ENCODE data around the gene FAP.

The FAP gene

DNA sequence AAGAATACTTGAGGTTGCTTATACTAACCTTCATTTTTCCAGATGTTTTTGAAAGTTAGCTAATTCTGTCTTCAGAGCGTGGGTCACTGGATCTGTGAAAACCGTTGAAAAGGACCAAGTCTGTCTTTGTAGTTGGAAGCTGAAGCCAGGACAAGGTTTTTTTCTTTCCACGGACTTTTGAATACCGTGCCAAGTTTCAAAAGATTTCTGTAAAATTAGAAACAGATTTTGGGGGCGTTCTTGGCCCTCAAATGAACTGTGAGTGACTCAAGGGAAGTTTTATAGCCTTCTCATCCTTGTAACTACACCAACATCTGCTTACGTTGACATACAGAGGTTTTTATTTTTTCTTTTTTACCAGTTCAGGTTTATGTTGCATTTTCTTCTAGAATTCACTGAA lies at the start of gene FAP:
TSS of gene FAP (minus strand) at position 152 of the 400 bp plus-strand sequence. CDS start at position 34, 118 bp downstream.
- ChIA-PET POLR2A (ENCODE audit: low non-redundant PET) (no interaction called here), CTCF (interaction anchor here (1.8 kb wide), 1 partner anchor 22 kb away, joined by 5 read pairs; no protein-coding TSS in a partner anchor)
- TF ChIP-seq, protein P1, sequence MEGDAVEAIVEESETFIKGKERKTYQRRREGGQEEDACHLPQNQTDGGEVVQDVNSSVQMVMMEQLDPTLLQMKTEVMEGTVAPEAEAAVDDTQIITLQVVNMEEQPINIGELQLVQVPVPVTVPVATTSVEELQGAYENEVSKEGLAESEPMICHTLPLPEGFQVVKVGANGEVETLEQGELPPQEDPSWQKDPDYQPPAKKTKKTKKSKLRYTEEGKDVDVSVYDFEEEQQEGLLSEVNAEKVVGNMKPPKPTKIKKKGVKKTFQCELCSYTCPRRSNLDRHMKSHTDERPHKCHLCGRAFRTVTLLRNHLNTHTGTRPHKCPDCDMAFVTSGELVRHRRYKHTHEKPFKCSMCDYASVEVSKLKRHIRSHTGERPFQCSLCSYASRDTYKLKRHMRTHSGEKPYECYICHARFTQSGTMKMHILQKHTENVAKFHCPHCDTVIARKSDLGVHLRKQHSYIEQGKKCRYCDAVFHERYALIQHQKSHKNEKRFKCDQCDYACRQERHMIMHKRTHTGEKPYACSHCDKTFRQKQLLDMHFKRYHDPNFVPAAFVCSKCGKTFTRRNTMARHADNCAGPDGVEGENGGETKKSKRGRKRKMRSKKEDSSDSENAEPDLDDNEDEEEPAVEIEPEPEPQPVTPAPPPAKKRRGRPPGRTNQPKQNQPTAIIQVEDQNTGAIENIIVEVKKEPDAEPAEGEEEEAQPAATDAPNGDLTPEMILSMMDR (conservative IDR thresholded peaks at IDR 0.05; ENCODE audit: low read depth), result no peak
- no peak for DNase-seq (ENCODE audit: low spot score)
- no peak within 1 kb of the TSS for H3K27ac ChIP-seq

GRCh38 chr2:162291748-162292147 lies 48.5 kb upstream of the FAP start:
- no peak overlapping the region for H3K27ac ChIP-seq
- ChIA-PET POLR2A (ENCODE audit: low non-redundant PET) (no interaction called here), CTCF (interaction anchor here (1.0 to 1.1 kb wide), 2 partner anchors 10 to 138 kb away, joined by 4 to 6 read pairs; no protein-coding TSS in a partner anchor)
- DNase-seq (ENCODE audit: low spot score), result no peak
- TF ChIP-seq, protein P1 (conservative IDR thresholded peaks at IDR 0.05; ENCODE audit: low read depth), result no peak

DNA sequence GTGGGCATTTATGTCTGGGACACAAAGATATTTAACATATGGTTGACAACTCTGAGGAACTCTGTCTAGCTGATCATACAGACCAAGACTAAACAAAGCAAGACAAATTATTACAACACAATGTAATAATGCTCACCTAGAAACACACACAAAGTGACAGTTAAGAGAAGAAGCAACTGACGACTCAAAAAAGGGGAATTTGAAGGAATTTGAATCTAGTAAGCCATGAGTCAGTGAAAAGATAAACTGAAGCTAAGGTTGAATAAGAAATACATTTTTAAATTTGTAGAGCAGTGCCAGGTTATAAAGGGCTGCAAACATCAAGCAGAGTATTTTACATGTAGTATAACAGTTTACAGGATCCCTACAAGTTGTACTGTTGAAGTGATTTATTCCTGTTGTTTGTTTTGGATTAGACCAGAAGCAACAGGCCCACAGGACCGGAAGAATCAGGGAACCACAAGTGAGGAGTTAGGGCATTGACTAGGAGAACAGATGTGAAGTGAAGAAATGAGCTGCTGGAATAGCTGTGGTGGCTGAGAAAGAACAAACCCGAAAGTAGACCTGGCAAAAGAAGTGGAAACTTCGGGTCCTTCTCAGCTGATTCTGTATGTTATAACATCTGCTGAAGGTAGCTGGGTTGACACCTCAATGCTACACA lies 39.6 kb upstream of the FAP start:
- CTCF ChIA-PET, result interaction anchor here (0.8 kb wide), 1 partner anchor 15 kb away, joined by 3 read pairs; no protein-coding TSS in a partner anchor
- no peak for DNase-seq (ENCODE audit: low spot score)
- TF ChIP-seq, protein P1 (conservative IDR thresholded peaks at IDR 0.05; ENCODE audit: low read depth), result no peak
- POLR2A ChIA-PET (ENCODE audit: low non-redundant PET), result no interaction called here
- H3K27ac ChIP-seq, result no peak overlapping the region

DNA sequence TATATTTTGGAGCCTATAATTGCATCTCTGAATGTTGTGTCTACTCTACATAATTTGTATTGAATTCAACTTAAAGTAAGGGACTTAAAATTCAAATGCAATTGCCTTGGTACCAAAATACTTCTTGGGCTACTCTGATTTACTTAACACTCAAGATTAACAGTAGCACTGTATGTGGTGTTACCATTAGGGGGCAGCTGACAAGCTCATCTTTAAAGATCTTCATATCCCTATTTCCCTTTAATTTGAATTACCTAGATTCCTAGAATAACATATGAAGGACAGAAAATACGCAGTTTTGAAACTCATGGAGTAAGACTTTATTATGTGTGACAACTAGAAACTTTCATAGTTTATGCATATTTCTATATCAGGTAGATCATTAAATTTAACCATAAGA lies 37.4 kb upstream of the FAP start:
- TF ChIP-seq, protein P1 (conservative IDR thresholded peaks at IDR 0.05; ENCODE audit: low read depth), result no peak
- no peak overlapping the region for H3K27ac ChIP-seq
- DNase-seq (ENCODE audit: low spot score), result no peak
- ChIA-PET CTCF (interaction anchor here (0.6 kb wide), 1 partner anchor 20 kb away, joined by 5 read pairs; no protein-coding TSS in a partner anchor), POLR2A (ENCODE audit: low non-redundant PET) (no interaction called here)

DNA sequence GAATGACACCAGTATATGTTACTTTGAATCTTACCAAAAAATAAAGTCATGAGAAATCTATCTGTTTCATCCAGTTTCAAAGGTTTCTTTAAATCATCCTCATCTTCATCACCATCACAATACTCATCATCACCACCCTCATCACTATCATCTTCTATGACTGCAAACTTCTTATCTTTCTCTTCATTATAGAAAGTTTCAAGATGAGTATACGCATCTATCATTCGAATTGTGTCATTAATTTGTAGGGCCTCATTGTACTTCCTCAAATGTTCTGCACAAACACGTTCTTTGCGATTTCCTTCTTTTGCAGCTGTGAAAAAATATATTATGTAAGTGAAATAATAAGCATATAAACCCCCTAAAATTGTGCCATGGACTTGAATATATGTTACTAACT lies 34.1 kb upstream of the FAP start:
- ChIA-PET CTCF (no interaction called here), POLR2A (ENCODE audit: low non-redundant PET) (no interaction called here)
- no peak overlapping the region for H3K27ac ChIP-seq
- no peak for DNase-seq (ENCODE audit: low spot score)
- TF ChIP-seq, protein P1 (conservative IDR thresholded peaks at IDR 0.05; ENCODE audit: low read depth), result no peak

DNA sequence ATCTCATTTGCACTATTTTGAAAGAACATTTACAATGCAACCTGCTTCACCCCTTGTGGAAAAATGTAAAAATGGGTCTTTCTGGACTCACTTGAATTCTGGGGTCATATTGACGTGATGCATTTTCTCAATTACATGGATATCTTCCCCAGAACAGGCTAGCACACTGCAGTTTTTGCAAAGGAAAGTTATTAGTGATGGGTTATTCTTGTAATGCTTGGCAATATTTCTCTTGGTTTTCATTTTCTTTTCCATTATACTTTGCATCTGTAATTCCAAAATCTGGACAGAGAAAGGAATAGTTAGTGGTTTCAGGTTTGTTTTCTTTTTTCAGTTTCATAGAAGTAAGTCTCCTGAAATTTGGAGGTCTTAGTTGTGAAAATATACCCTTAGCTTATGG lies 24.8 kb upstream of the FAP start:
- POLR2A ChIA-PET (ENCODE audit: low non-redundant PET), result no interaction called here
- no peak overlapping the region for H3K27ac ChIP-seq
- no peak for DNase-seq (ENCODE audit: low spot score)
- CTCF ChIA-PET, result no interaction called here
- TF ChIP-seq, protein P1 (conservative IDR thresholded peaks at IDR 0.05; ENCODE audit: low read depth), result no peak
